HG02798 (cell line): ENCODE measurements around the gene CEBPA.

ENCODE experiments used
- ATAC-seq: cut with Tn5 transposase; IDR thresholded peaks from one replicate; pipeline ENCODE4 v1.9.1; 2021; ENCODE audit warnings: mild to moderate bottlenecking; ENCODE audit not compliant: unreplicated experiment, poor library complexity

Gene CEBPA

GRCh38 chr19:33256261-33256660 is 46.1 kb downstream of the CEBPA start:
- no peak for ATAC-seq

- no peak for ATAC-seq
Measured at GRCh38 chr19:33255781-33256180, 46.6 kb downstream of the CEBPA start.

GRCh38 chr19:33254245-33254824 is 48.0 kb downstream of the CEBPA start:
- ATAC-seq: no peak

GRCh38 chr19:33252971-33253370 is 49.4 kb downstream of the CEBPA start:
- no peak for ATAC-seq

- no peak for ATAC-seq
Measured at GRCh38 chr19:33252418-33252962, 49.8 kb downstream of the CEBPA start.

- no peak for ATAC-seq
Measured at GRCh38 chr19:33251526-33252090, 50.7 kb downstream of the CEBPA start.

- no peak for ATAC-seq
Measured at GRCh38 chr19:33251076-33251475, 51.3 kb downstream of the CEBPA start.

- ATAC-seq: no peak
Measured at GRCh38 chr19:33250500-33250899, 51.8 kb downstream of the CEBPA start.
